ENCODE results near the gene DNAJA2.

DNA sequence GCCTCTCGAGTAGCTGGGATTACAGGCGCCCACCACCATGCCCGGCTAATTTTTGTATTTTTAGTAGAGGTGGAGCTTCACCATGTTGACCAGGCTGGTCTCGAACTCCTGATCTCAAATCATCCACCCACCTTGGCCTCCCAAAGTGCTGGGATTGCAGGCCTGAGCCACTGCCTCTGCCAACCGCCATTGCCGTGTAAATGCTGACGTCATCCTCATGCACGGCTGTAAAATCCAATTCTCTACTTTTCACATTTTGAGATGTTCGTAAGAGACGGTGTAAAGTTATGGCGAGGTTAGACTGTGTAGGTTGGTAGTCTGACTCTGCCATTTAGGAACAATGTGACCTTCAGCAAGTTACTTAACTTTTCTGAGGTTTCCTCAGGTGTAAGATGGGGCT is 1.7 kb upstream of the DNAJA2 start:
- TF ChIP-seq, protein P1, sequence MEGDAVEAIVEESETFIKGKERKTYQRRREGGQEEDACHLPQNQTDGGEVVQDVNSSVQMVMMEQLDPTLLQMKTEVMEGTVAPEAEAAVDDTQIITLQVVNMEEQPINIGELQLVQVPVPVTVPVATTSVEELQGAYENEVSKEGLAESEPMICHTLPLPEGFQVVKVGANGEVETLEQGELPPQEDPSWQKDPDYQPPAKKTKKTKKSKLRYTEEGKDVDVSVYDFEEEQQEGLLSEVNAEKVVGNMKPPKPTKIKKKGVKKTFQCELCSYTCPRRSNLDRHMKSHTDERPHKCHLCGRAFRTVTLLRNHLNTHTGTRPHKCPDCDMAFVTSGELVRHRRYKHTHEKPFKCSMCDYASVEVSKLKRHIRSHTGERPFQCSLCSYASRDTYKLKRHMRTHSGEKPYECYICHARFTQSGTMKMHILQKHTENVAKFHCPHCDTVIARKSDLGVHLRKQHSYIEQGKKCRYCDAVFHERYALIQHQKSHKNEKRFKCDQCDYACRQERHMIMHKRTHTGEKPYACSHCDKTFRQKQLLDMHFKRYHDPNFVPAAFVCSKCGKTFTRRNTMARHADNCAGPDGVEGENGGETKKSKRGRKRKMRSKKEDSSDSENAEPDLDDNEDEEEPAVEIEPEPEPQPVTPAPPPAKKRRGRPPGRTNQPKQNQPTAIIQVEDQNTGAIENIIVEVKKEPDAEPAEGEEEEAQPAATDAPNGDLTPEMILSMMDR (conservative IDR thresholded peaks at IDR 0.05; ENCODE audit: low read length), result no peak
- TF ChIP-seq EZH2phosphoT487 (IDR thresholded peaks at IDR 0.05; ENCODE audit: borderline replicate concordance), result no peak

All from Loucy (cell line).